ENCODE data around the gene POLE. TPM values are rescaled to one million over a fixed set of nuclear protein-coding genes. Genes with fewer than 3 reads are reported as not detected.

Gene POLE
- total RNA-seq, 2 experiments from 2014 or later = 157 to 230 TPM

DNA sequence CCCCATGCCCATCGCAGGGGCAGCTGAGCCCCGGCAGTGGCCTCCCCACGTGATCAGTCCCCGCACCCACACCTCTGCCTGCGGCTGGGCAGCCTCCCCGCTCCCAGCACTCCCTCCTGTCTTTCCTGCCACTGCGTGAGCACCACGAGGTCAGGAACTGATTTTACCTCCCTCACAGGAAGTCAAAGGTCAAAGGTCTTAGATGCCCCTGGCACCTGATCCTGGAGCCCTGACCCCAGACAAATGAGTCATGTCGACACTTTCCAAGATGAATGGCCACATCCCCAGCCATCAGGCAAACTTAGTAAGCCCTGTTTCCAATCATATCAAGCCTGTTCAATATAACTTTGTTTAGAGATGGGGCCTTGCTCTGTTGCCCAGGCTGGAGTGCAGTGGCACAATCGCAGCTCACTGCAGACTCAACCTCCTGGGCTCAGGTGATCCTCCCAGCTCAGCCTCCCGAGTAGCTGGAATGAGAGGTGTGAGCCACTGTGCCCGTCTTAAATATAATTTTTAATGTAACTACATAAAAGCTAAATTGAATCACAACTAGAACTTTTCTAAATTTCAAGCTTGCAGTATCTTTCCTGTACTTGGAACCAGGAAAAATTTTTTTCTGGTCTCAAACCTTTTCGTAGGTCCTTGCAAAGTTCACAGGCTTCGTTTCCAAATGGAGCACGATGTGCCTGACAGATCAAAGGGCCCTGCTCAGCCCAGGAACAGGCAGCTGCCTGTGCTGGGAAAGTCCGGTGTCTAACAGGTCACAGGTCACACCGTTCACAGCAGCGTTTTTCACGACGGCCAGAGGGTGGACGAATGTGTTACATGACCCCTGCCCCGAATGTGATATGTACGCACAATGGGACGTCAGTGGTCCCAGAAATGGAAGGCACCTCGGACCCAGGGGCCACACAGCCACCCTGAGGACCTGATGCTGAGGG is 78.6 kb downstream of the POLE start:
- no peak overlapping the region for H2AFZ ChIP-seq (ENCODE audit: low read length)
- TF ChIP-seq CTCF (conservative IDR thresholded peaks at IDR 0.05; ENCODE audit: low read length) = no peak
- TF ChIP-seq EZH2phosphoT487 (IDR thresholded peaks at IDR 0.05; ENCODE audit: borderline replicate concordance, low read depth, low read length) = no peak
- H3K9me3 ChIP-seq (ENCODE audit: low read length) = no peaks in the 10 kb centered on the region
- H3K4me1 ChIP-seq (ENCODE audit: insufficient read depth, low read length, poor library complexity, severe bottlenecking) = no peaks in the 10 kb centered on the region
- H4K20me1 ChIP-seq (ENCODE audit: insufficient read depth, low read length) = no peaks in the 10 kb centered on the region
- CTCF ChIA-PET (ENCODE audit: unreplicated experiment) = no interaction called here
- no peaks in the 10 kb centered on the region for H3K36me3 ChIP-seq (ENCODE audit: insufficient read depth, low read length)
- no peak overlapping the region for H3K27ac ChIP-seq (ENCODE audit: low read depth, low read length, poor library complexity, severe bottlenecking)
- no peak overlapping the region for H3K4me2 ChIP-seq (ENCODE audit: low read length)
- no peak overlapping the region for H3K4me3 ChIP-seq (ENCODE audit: low read depth, low read length, poor library complexity, severe bottlenecking)
- H3K9me2 ChIP-seq (ENCODE audit: insufficient read depth, low read length) = no peaks in the 10 kb centered on the region
- POLR2A ChIA-PET = interaction anchor here (1.0 kb wide), 1 partner anchor 23 kb away, joined by 3 read pairs; no protein-coding TSS in a partner anchor
- no peaks in the 10 kb centered on the region for H3K79me2 ChIP-seq (ENCODE audit: insufficient read depth, low read depth, low read length)
- no peak for DNase-seq (ENCODE audit: low spot score)
- intact Hi-C loops (cut with micrococcal nuclease; ENCODE audit: unreplicated experiment) = no loop called here
- no TSS peak for BruUV-seq (replicated peaks)

DNA sequence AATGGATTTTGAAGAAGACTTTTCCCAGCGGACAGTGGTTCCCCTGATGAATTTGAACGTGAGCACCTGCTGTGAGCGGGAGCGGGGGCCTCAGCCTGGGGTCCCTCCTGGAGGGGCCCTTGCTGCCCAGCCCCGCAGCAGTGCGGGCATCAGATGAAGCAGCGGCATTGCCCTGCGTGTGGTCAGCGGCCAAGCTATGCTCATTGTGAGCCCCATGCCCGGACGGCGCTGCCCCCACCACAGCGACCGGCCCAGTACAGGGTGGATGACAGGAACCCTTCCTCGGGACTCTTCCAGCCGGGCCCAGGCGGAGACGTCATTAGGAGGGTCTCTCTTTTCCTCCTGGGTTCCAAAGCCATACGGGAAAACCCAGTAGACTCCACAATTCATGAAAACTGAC is 80.2 kb downstream of the POLE start:
- Histone ChIP-seq H3K9me2 (ENCODE audit: insufficient read depth, low read length) (no peaks in the 10 kb centered on the region), H3K4me1 (ENCODE audit: insufficient read depth, low read length, poor library complexity, severe bottlenecking) (no peaks in the 10 kb centered on the region), H3K36me3 (ENCODE audit: insufficient read depth, low read length) (no peaks in the 10 kb centered on the region), H3K79me2 (ENCODE audit: insufficient read depth, low read depth, low read length) (no peaks in the 10 kb centered on the region), H2AFZ (ENCODE audit: low read length) (no peak overlapping the region), H3K4me3 (ENCODE audit: low read depth, low read length, poor library complexity, severe bottlenecking) (no peak overlapping the region), H3K9me3 (ENCODE audit: low read length) (no peaks in the 10 kb centered on the region), H3K27ac (ENCODE audit: low read depth, low read length, poor library complexity, severe bottlenecking) (no peak overlapping the region), H3K4me2 (ENCODE audit: low read length) (no peak overlapping the region), H4K20me1 (ENCODE audit: insufficient read depth, low read length) (no peaks in the 10 kb centered on the region)
- DNase-seq (ENCODE audit: low spot score) = no peak
- TF ChIP-seq EZH2phosphoT487 (IDR thresholded peaks at IDR 0.05; ENCODE audit: borderline replicate concordance, low read depth, low read length) (no peak), CTCF (conservative IDR thresholded peaks at IDR 0.05; ENCODE audit: low read length) (no peak)
- intact Hi-C loops (cut with micrococcal nuclease; ENCODE audit: unreplicated experiment) = no loop called here
- CTCF ChIA-PET (ENCODE audit: unreplicated experiment) = no interaction called here
- no TSS peak for BruUV-seq (replicated peaks)
- POLR2A ChIA-PET = no interaction called here

GRCh38 chr12:132606466-132606865 is 80.7 kb downstream of the POLE start:
- BruUV-seq (replicated peaks) = no TSS peak
- H3K79me2 ChIP-seq (ENCODE audit: insufficient read depth, low read depth, low read length) = no peaks in the 10 kb centered on the region
- H2AFZ ChIP-seq (ENCODE audit: low read length) = no peak overlapping the region
- no peak overlapping the region for H3K27ac ChIP-seq (ENCODE audit: low read depth, low read length, poor library complexity, severe bottlenecking)
- POLR2A ChIA-PET = no interaction called here
- DNase-seq (ENCODE audit: low spot score) = no peak
- no peak for TF ChIP-seq CTCF (conservative IDR thresholded peaks at IDR 0.05; ENCODE audit: low read length)
- H4K20me1 ChIP-seq (ENCODE audit: insufficient read depth, low read length) = no peaks in the 10 kb centered on the region
- H3K36me3 ChIP-seq (ENCODE audit: insufficient read depth, low read length) = no peaks in the 10 kb centered on the region
- H3K9me3 ChIP-seq (ENCODE audit: low read length) = no peaks in the 10 kb centered on the region
- H3K4me3 ChIP-seq (ENCODE audit: low read depth, low read length, poor library complexity, severe bottlenecking) = no peak overlapping the region
- H3K4me1 ChIP-seq (ENCODE audit: insufficient read depth, low read length, poor library complexity, severe bottlenecking) = no peaks in the 10 kb centered on the region
- H3K9me2 ChIP-seq (ENCODE audit: insufficient read depth, low read length) = no peaks in the 10 kb centered on the region
- intact Hi-C loops (cut with micrococcal nuclease; ENCODE audit: unreplicated experiment) = no loop called here
- CTCF ChIA-PET (ENCODE audit: unreplicated experiment) = no interaction called here
- no peak overlapping the region for H3K4me2 ChIP-seq (ENCODE audit: low read length)
